Neutrophil (primary cell): Measurements from ENCODE around the gene LRP3.
"Not testable (repeated sequence)": the region's sequence is repeated elsewhere in the genome, so short reads cannot be mapped to it uniquely, and the experiment has no call there.

ENCODE experiments used
- H3K27ac ChIP-seq: fragments of 200-600 bp; sonication (generic); 2 replicates; pipeline ENCODE4 v1.5.1; 2016; ENCODE audit warnings: mild to moderate bottlenecking, moderate library complexity
- H3K27me3 ChIP-seq: fragments of 200-600 bp; sonication (generic); 2 replicates; pipeline ENCODE4 v1.6.0; 2016; ENCODE audit warnings: mild to moderate bottlenecking
- H3K36me3 ChIP-seq: fragments of 200-600 bp; sonication (generic); 2 replicates; pipeline ENCODE4 v1.5.1; 2017
- H3K4me1 ChIP-seq, 2 experiments: fragments of 200-600 bp in 1 of 2; sonication (generic) in 1 of 2; 1 replicate in 1 of 2; 2 replicates in 1 of 2; pipeline versions ENCODE4 v1.5.1 to v1.6.1; 2013 to 2016; ENCODE audit warnings: low read depth in 1 of 2, low read length in 1 of 2, mild to moderate bottlenecking in 1 of 2, moderate library complexity in 1 of 2; ENCODE audit not compliant: control insufficient read depth in 1 of 2, insufficient read depth in 1 of 2
- H3K4me3 ChIP-seq, 2 experiments: fragments of 200-600 bp in 1 of 2; sonication (generic) in 1 of 2; 1 replicate in 1 of 2; 2 replicates in 1 of 2; pipeline ENCODE4 v1.5.1; 2013 to 2016; ENCODE audit warnings: low read depth in 1 of 2, low read length in 1 of 2, mild to moderate bottlenecking in 1 of 2, moderate library complexity in 1 of 2
- H3K9me3 ChIP-seq: fragments of 200-600 bp; sonication (generic); 2 replicates; pipeline ENCODE4 v1.5.1; 2016
- CTCF ChIP-seq: fragments of 200-600 bp; sonication (generic); IDR thresholded peaks from 2 replicates; pipeline ENCODE4 v1.5.1; 2016; ENCODE audit warnings: antibody characterized with exemption

Gene LRP3

DNA sequence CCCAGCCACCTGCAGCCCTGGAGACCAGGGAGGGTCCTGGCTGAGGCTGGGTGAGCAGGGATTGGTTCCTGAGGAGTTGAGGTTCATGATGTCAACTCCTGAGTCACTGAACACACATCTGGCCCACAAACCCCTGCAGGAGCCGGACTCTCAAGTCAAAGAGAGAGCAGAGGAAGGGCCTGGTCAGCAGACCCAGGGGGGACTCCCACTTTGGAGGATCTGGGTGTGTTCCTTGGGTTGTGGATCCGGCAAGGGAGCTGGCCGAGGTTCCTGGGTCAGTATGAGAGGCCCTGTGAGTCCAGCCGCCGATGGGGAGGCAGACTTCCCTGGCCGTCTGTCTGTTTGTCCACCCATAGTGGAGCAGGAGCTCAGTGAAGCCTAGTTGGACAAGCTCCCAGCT is 27.5 kb downstream of the LRP3 start:
- no peaks in the 10 kb centered on the region for H3K36me3 ChIP-seq
- H3K9me3 ChIP-seq = no peaks in the 10 kb centered on the region
- H3K4me1 ChIP-seq = peaks cover 11 to 15% of the 10 kb centered on the region in 2 experiments
- peaks cover 41% of the 10 kb centered on the region for H3K27me3 ChIP-seq
- H3K4me3 ChIP-seq = no peak overlapping the region
- TF ChIP-seq CTCF = no peak
- H3K27ac ChIP-seq = no peak overlapping the region

DNA sequence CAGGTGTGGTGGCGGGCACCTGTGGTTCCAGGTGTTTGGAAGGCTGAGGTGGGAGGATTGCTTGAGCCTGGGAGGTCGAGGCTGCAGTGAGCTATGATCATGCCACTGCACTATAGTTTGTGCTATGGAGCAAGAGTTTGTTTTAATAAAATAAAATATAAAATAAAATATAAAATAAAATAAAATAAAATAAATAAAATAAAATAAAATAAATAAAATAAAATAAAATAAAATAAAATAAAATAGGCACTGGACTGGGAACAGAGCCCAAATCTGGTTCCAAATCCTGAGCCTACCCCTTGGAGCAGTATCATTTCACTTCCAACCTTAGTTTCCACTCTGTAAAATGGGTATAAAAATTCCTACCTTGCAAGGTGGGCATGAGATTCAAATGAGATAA is 28.1 kb downstream of the LRP3 start:
- not testable (repeated sequence) for H3K36me3 ChIP-seq, H3K4me3 ChIP-seq, H3K9me3 ChIP-seq, H3K27ac ChIP-seq
- Histone ChIP-seq H3K27me3 (peaks cover 48% of the 10 kb centered on the region), H3K4me1 (peaks cover 14 to 21% of the 10 kb centered on the region in 2 experiments)

GRCh38 chr19:33224694-33225457 is 30.7 kb downstream of the LRP3 start:
- no peak overlapping the region for H3K27ac ChIP-seq
- TF ChIP-seq CTCF = no peak
- H3K27me3 ChIP-seq = peaks cover 66% of the 10 kb centered on the region
- no peaks in the 10 kb centered on the region for H3K36me3 ChIP-seq
- H3K9me3 ChIP-seq = peaks cover 3% of the 10 kb centered on the region
- peak overlapping the region; percentile 35 to 79 for H3K4me3 ChIP-seq
- H3K4me1 ChIP-seq = peaks cover 16 to 23% of the 10 kb centered on the region in 2 experiments

DNA sequence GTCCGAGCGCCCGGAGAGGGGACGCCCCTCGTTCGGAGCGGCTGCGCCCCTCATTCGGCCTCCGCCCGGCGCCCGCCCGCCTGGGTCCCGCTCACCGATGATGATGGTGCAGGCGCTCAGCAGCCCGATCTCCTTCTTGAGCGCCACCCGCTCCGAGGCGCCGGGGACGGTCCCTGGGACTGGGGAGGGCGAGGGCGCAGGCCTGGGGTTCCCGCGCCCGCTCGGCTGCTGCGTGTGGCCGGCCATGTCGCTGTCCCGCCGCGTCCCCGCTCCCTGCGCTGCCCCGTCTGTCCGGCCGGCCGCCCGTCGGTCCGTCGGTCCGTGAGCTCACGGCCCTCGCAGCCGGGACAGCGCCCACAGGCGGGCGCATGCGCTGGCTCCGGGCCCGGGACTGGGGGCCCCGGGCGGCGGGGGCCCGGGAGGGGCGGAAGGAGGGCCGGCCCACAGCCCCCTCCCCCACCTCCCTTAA is 31.4 kb downstream of the LRP3 start, which contains the start of gene SLC7A10:
Gene SLC7A10 (minus strand): TSS at position 393 of the 469 bp plus-strand sequence. CDS start 147 bp downstream, at position 246.
- Histone ChIP-seq H3K4me3 (peak within 1 kb of the TSS; percentile 62 to 79), H3K27ac (no peak within 1 kb of the TSS), H3K9me3 (peaks cover 3% of the 10 kb centered on the region), H3K4me1 (peaks cover 16 to 24% of the 10 kb centered on the region in 2 experiments), H3K27me3 (peaks cover 66% of the 10 kb centered on the region), H3K36me3 (no peaks in the 10 kb centered on the region)
- no peak for TF ChIP-seq CTCF

- Histone ChIP-seq H3K27me3 (peaks cover 66% of the 10 kb centered on the region), H3K27ac (no peak overlapping the region), H3K36me3 (no peaks in the 10 kb centered on the region), H3K9me3 (peaks cover 3% of the 10 kb centered on the region), H3K4me3 (peak overlapping the region; percentile 62 to 79), H3K4me1 (peaks cover 28 to 36% of the 10 kb centered on the region in 2 experiments)
- peak; percentile 28 for TF ChIP-seq CTCF
Observed at GRCh38 chr19:33226550-33227241, 32.6 kb downstream of the LRP3 start.

DNA sequence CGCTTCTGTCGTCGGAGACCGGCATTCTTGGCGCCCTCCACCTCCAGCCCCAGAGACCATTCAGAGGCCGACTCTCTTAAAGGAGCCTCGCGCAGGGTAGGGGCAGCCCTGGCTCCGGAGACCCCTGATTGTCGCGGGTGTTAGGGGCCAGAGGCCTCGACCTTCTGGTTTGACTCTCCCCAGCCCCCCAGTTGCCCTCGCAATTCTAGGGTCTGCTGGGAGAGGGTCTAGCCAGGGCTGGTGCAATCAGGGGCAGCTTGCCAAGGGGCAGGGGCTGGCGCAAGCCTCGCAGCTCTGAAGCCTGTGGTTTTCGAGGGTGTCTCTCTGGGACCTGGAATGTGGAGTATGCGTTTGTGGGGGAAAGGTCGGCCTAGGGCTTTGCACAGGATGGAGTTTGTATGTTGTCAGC is 33.1 kb downstream of the LRP3 start:
- peaks cover 3% of the 10 kb centered on the region for H3K9me3 ChIP-seq
- no peak overlapping the region for H3K27ac ChIP-seq
- peaks cover 33 to 41% of the 10 kb centered on the region in 2 experiments for H3K4me1 ChIP-seq
- H3K27me3 ChIP-seq = peaks cover 66% of the 10 kb centered on the region
- no peaks in the 10 kb centered on the region for H3K36me3 ChIP-seq
- peak overlapping the region; percentile 62 to 79 for H3K4me3 ChIP-seq
- no peak for TF ChIP-seq CTCF
